Mammary epithelial cell (primary cell): ENCODE measurements around the gene FHL1.

ENCODE experiments used
- EZH2 ChIP-seq: IDR thresholded peaks from 2 replicates; pipeline ENCODE4 v1.6.1; 2012; ENCODE audit warnings: low read length, inconsistent platforms, borderline replicate concordance
- TF ChIP-seq, protein P1 (sequence below), 2 donors: IDR thresholded peaks in 1 of 2; conservative IDR thresholded peaks in 1 of 2; 2 replicates each; pipeline ENCODE4 v1.5.1; 2011 to 2012; ENCODE audit warnings: inconsistent platforms in 2 of 2, low read length in 2 of 2, mild to moderate bottlenecking in 2 of 2, control low read depth in 1 of 2, low read depth in 1 of 2; ENCODE audit not compliant: insufficient read depth in 1 of 2; ENCODE audit errors: extremely low read depth in 1 of 2

DNA sequence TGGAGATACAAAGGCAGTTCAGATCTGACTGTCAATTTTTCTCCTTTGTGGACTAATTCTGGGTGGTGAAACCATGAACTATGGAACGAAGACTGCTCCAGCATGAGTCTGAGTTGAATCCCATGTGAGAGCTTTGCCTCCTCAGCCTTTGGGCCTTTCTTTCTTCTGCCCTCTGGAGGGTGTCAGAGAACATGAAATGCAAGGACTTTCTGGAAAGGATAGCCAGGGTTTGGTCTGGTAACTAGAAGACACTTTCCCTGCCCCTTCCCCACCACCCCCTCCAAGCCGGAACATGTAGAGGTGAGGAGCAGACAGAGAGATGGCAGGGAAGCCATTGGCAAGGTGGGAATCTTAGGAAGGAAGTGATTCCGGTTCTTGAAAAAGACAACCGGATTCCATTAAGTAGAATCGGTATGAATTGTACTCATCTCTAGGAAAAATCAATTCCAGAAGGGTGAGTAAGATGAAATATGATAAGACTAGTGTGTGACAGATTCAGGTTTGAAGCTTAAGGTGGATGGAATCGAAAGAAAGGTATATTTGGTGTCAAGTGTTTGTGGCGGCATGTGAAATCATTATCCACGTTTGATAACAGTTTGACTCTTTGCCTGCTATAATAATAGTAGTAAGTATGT is 19.0 kb downstream of the FHL1 start:
- TF ChIP-seq EZH2 = no peak
- TF ChIP-seq, protein P1, sequence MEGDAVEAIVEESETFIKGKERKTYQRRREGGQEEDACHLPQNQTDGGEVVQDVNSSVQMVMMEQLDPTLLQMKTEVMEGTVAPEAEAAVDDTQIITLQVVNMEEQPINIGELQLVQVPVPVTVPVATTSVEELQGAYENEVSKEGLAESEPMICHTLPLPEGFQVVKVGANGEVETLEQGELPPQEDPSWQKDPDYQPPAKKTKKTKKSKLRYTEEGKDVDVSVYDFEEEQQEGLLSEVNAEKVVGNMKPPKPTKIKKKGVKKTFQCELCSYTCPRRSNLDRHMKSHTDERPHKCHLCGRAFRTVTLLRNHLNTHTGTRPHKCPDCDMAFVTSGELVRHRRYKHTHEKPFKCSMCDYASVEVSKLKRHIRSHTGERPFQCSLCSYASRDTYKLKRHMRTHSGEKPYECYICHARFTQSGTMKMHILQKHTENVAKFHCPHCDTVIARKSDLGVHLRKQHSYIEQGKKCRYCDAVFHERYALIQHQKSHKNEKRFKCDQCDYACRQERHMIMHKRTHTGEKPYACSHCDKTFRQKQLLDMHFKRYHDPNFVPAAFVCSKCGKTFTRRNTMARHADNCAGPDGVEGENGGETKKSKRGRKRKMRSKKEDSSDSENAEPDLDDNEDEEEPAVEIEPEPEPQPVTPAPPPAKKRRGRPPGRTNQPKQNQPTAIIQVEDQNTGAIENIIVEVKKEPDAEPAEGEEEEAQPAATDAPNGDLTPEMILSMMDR (conservative IDR thresholded peaks at IDR 0.05 in 1 of 2, IDR thresholded peaks at IDR 0.05 in 1 of 2; ENCODE audit: extremely low read depth in 1 of 2, insufficient read depth in 1 of 2, low read depth in 1 of 2, low read length in 2 of 2) = peak in 1 of 2 donors; percentile 51
